Prostate gland (tissue), 2 donors: Measurements from ENCODE around the gene SMIM14. TPM values are rescaled to one million over a fixed set of nuclear protein-coding genes. Genes with fewer than 3 reads are reported as not detected.

Experiments
- DNase-seq: peaks from one replicate; pipeline ENCODE4 v3.0.0-alpha.2; 2019; ENCODE audit warnings: low spot score
- H3K27ac ChIP-seq, 2 donors: fragments of 200-600 bp; sonication (generic); 2 replicates each; pipeline ENCODE4 v1.5.1; 2017 to 2019
- H3K27me3 ChIP-seq: fragments of 200-600 bp; sonication (generic); replicated peaks from 2 replicates; pipeline ENCODE4 v1.5.1; 2019; ENCODE audit not compliant: insufficient read depth
- H3K36me3 ChIP-seq, 2 donors: fragments of 200-600 bp; sonication (generic); 1 replicate in 1 of 2; 2 replicates in 1 of 2; pipeline versions ENCODE4 v1.5.1 to v1.8.1; 2017 to 2019
- H3K4me1 ChIP-seq: fragments of 200-600 bp; sonication (generic); replicated peaks from 2 replicates; pipeline ENCODE4 v1.5.1; 2019
- H3K4me3 ChIP-seq, 2 donors: fragments of 200-600 bp; sonication (generic); 2 replicates each; pipeline ENCODE4 v1.5.1; 2017 to 2019
- H3K9me3 ChIP-seq: fragments of 200-600 bp; sonication (generic); 2 replicates; pipeline ENCODE4 v1.5.1; 2017
- CTCF ChIP-seq, 4 experiments: fragments of 200-600 bp in 2 of 4; fragments of 450-650 bp in 2 of 4; sonication (generic) in 2 of 4; IDR thresholded peaks; 1 replicate in 3 of 4; 2 replicates in 1 of 4; pipeline ENCODE4 v1.5.1; 2016 to 2019; ENCODE audit warnings: antibody characterized with exemption in 4 of 4, mild to moderate bottlenecking in 2 of 4, moderate library complexity in 2 of 4
- POLR2A ChIP-seq: fragments of 450-650 bp; IDR thresholded peaks from one replicate; pipeline ENCODE4 v1.6.1; 2016; ENCODE audit warnings: antibody characterized with exemption, mild to moderate bottlenecking
- POLR2AphosphoS5 ChIP-seq: sonication (generic); formaldehyde crosslinking; IDR thresholded peaks from one replicate; pipeline ENCODE4 v1.6.1; 2017; ENCODE audit warnings: antibody characterized with exemption
- WGBS: methylation state at CpG from one replicate; pipeline ENCODE4 v1.1.5; 2018; 5-methylcytosine and 5-hydroxymethylcytosine counted together
- intact Hi-C: fragments of 100-400 bp; cut with DNase I; formaldehyde crosslinking; loops from one replicate; pipeline ENCODE4 v1.14.2; 2022
- total RNA-seq, 2 donors: library from RNA; depleted of rRNA; stranded (reverse); fragments of >200 nt; gene quantifications; one replicate each; pipeline ENCODE4 v1.1.0, GENCODE V29; 2016

The SMIM14 gene
- total RNA-seq, 2 donors from 2014 or later = 36.1 to 101 TPM

- no peak for DNase-seq
- intact Hi-C loops = no loop called here
- no peak overlapping the region for H3K27ac ChIP-seq
- no peaks in the 10 kb centered on the region for H3K9me3 ChIP-seq
- no peak for TF ChIP-seq POLR2A
- TF ChIP-seq POLR2AphosphoS5 = no peak
- no peak for TF ChIP-seq CTCF (IDR thresholded peaks at IDR 0.05)
- no peaks in the 10 kb centered on the region for H3K36me3 ChIP-seq
- no peak overlapping the region for H3K4me3 ChIP-seq
- no peaks in the 10 kb centered on the region for H3K4me1 ChIP-seq
- 91% methylated on average over 3 of the region's 3 CpGs for WGBS
- no peaks in the 10 kb centered on the region for H3K27me3 ChIP-seq
Measured at GRCh38 chr4:39614487-39615162, 24.0 kb downstream of the SMIM14 start.

- no peaks in the 10 kb centered on the region for H3K4me1 ChIP-seq
- no peaks in the 10 kb centered on the region for H3K36me3 ChIP-seq
- no peak overlapping the region for H3K4me3 ChIP-seq
- no peak overlapping the region for H3K27ac ChIP-seq
- no peak for TF ChIP-seq POLR2A
- TF ChIP-seq CTCF (IDR thresholded peaks at IDR 0.05) = no peak
- no peak for TF ChIP-seq POLR2AphosphoS5
- no peak for DNase-seq
- H3K27me3 ChIP-seq = no peaks in the 10 kb centered on the region
- no peaks in the 10 kb centered on the region for H3K9me3 ChIP-seq
- WGBS = 39% methylated on average over 2 of the region's 2 CpGs
- intact Hi-C loops = no loop called here
Measured at GRCh38 chr4:39613093-39613656, 25.5 kb downstream of the SMIM14 start.

GRCh38 chr4:39609454-39609931 lies 29.2 kb downstream of the SMIM14 start:
- Histone ChIP-seq H3K27me3 (no peaks in the 10 kb centered on the region), H3K27ac (no peak overlapping the region), H3K36me3 (no peaks in the 10 kb centered on the region), H3K4me3 (no peak overlapping the region), H3K9me3 (no peaks in the 10 kb centered on the region), H3K4me1 (no peaks in the 10 kb centered on the region)
- 80% methylated on average over 6 of the region's 6 CpGs for WGBS
- DNase-seq = no peak
- TF ChIP-seq POLR2A = no peak
- intact Hi-C loops = no loop called here

- Histone ChIP-seq H3K4me1 (no peaks in the 10 kb centered on the region), H3K4me3 (no peak overlapping the region), H3K36me3 (no peaks in the 10 kb centered on the region), H3K27ac (no peak overlapping the region), H3K9me3 (no peaks in the 10 kb centered on the region), H3K27me3 (no peaks in the 10 kb centered on the region)
- DNase-seq = no peak
- intact Hi-C loops = no loop called here
- no peak for TF ChIP-seq POLR2AphosphoS5
- no peak for TF ChIP-seq CTCF (IDR thresholded peaks at IDR 0.05)
- TF ChIP-seq POLR2A = no peak
Measured at GRCh38 chr4:39608451-39608850, 30.2 kb downstream of the SMIM14 start.

- Histone ChIP-seq H3K36me3 (no peaks in the 10 kb centered on the region), H3K27me3 (no peaks in the 10 kb centered on the region), H3K27ac (no peak overlapping the region), H3K9me3 (no peaks in the 10 kb centered on the region), H3K4me3 (no peak overlapping the region), H3K4me1 (no peaks in the 10 kb centered on the region)
- 96% methylated on average over 2 of the region's 2 CpGs for WGBS
- DNase-seq = no peak
- TF ChIP-seq POLR2A (no peak), POLR2AphosphoS5 (no peak), CTCF (IDR thresholded peaks at IDR 0.05) (no peak)
- intact Hi-C loops = no loop called here
Measured at GRCh38 chr4:39606747-39607146, 31.9 kb downstream of the SMIM14 start.
